NT2/D1 (cell line): ENCODE measurements around the gene DOCK9.

Experiments used
- YY1 ChIP-seq: IDR thresholded peaks from 2 replicates; pipeline ENCODE4 v1.6.1; 2011; ENCODE audit not compliant: insufficient read length, insufficient read depth
- ZNF274 ChIP-seq: IDR thresholded peaks from 2 replicates; pipeline ENCODE4 v1.6.1; 2011; ENCODE audit warnings: mild to moderate bottlenecking, low read depth, low read length

GRCh38 chr13:98858191-98858590, 119.7 kb downstream of the DOCK9 start:
- TF ChIP-seq ZNF274 = no peak
- TF ChIP-seq YY1 = no peak
